ENCODE data around the gene RDM1. TPM values are rescaled to one million over a fixed set of nuclear protein-coding genes. Genes with fewer than 3 reads are reported as not detected.

The RDM1 gene
- polyA plus RNA-seq, 2 of the 4 experiments (the other 2 are of a cell fraction), result 4.3 to 4.6 TPM

GRCh38 chr17:35918665-35919064, 11.9 kb downstream of the RDM1 start:
- TF ChIP-seq HDAC2 (IDR thresholded peaks at IDR 0.05), result no peak
- TF ChIP-seq NPAS2 (CRISPR knock-in tag; IDR thresholded peaks at IDR 0.05; ENCODE audit: borderline replicate concordance), result no peak
- no peak for TF ChIP-seq FOSL2 (IDR thresholded peaks at IDR 0.05)
- no peak for TF ChIP-seq FOSL2 (CRISPR knock-in tag; IDR thresholded peaks at IDR 0.05)
- TF ChIP-seq BCL3 (IDR thresholded peaks at IDR 0.05), result no peak
- TF ChIP-seq MAZ (IDR thresholded peaks at IDR 0.05; ENCODE audit: borderline replicate concordance, low read depth, low read length), result no peak
- TF ChIP-seq CBX2 (IDR thresholded peaks at IDR 0.05; ENCODE audit: borderline replicate concordance, low read depth), result no peak
- TF ChIP-seq HES2 (IDR thresholded peaks at IDR 0.05), result no peak
- no peak for TF ChIP-seq KDM1A (IDR thresholded peaks at IDR 0.05; ENCODE audit: low read depth)
- no peak for TF ChIP-seq HOXB13 (CRISPR knock-in tag; IDR thresholded peaks at IDR 0.05; ENCODE audit: low read depth)
- TF ChIP-seq HOXA7 (CRISPR knock-in tag; IDR thresholded peaks at IDR 0.05), result no peak
- TF ChIP-seq HOXB5 (CRISPR knock-in tag; IDR thresholded peaks at IDR 0.05), result no peak
- TF ChIP-seq EHMT2 (IDR thresholded peaks at IDR 0.05; ENCODE audit: low read depth), result no peak
- TF ChIP-seq RNF2 (IDR thresholded peaks at IDR 0.05; ENCODE audit: borderline replicate concordance, low read depth), result no peak
- 75% methylated on average over 3 of the region's 3 CpGs for WGBS (ENCODE audit: missing lambda C conversion rate)
- Histone ChIP-seq H3K4me1 (no peaks in the 10 kb centered on the region), H3K4me2 (no peak overlapping the region), H3K27ac (no peak overlapping the region), H3K9me3 (0 out of 3 replicates have a peak, but pooled peaks cover 3% of the 10 kb centered on the region), H3K4me3 (no peak overlapping the region)
- no peak for DNase-seq (ENCODE audit: low read depth in 1 of 2, low spot score in 1 of 2)
- POLR2A ChIA-PET, result no interaction called here
- ATAC-seq, result no peak
- CTCF ChIA-PET, result interaction anchor here (1.1 to 1.5 kb wide), 4 partner anchors 9 to 230 kb away, joined by 3 to 7 read pairs (median 3); no protein-coding TSS in a partner anchor
- no peak for FAIRE-seq

- no peak for FAIRE-seq
- TF ChIP-seq BHLHE40 (IDR thresholded peaks at IDR 0.05; ENCODE audit: low read depth, low read length) (no peak), HDAC2 (IDR thresholded peaks at IDR 0.05) (no peak), GATA3 (IDR thresholded peaks at IDR 0.05; ENCODE audit: borderline replicate concordance) (no peak), HOXA7 (CRISPR knock-in tag; IDR thresholded peaks at IDR 0.05) (no peak), TP53 (CRISPR knock-in tag; IDR thresholded peaks at IDR 0.05) (no peak), USF2 (IDR thresholded peaks at IDR 0.05) (no peak), HEYL (CRISPR knock-in tag; IDR thresholded peaks at IDR 0.05) (no peak), PHF8 (IDR thresholded peaks at IDR 0.05; ENCODE audit: borderline replicate concordance, low read depth) (no peak), JUNB (IDR thresholded peaks at IDR 0.05) (no peak), REST (IDR thresholded peaks at IDR 0.05) (no peak), MAX (IDR thresholded peaks at IDR 0.05) (no peak), MAZ (IDR thresholded peaks at IDR 0.05; ENCODE audit: borderline replicate concordance, low read depth, low read length) (no peak), FOSL2 (IDR thresholded peaks at IDR 0.05) (no peak), FOSL2 (CRISPR knock-in tag; IDR thresholded peaks at IDR 0.05) (no peak), ATOH8 (CRISPR knock-in tag; IDR thresholded peaks at IDR 0.05; ENCODE audit: low read depth) (no peak), RARB (CRISPR knock-in tag; IDR thresholded peaks at IDR 0.05) (no peak), KDM5A (IDR thresholded peaks at IDR 0.05) (no peak), RNF2 (IDR thresholded peaks at IDR 0.05; ENCODE audit: borderline replicate concordance, low read depth) (no peak), POLR2A (IDR thresholded peaks at IDR 0.05; ENCODE audit: low read length) (no peak)
- no peak for ATAC-seq
- no peak overlapping the region for H3K4me3 ChIP-seq
- H3K27ac ChIP-seq, result no peak overlapping the region
- DNase-seq (ENCODE audit: low read depth in 1 of 2, low spot score in 1 of 2), result no peak
- WGBS (ENCODE audit: missing lambda C conversion rate), result 90% methylated on average over 28 of the region's 29 CpGs
- no peak overlapping the region for H3K4me2 ChIP-seq
- H3K9me3 ChIP-seq, result 0 out of 3 replicates have a peak, but pooled peaks cover 3% of the 10 kb centered on the region
- no peaks in the 10 kb centered on the region for H3K4me1 ChIP-seq
- ChIA-PET POLR2A (no interaction called here), CTCF (interaction anchor here (0.8 to 1.5 kb wide), 3 partner anchors 8 to 231 kb away, joined by 3 to 5 read pairs (median 3); no protein-coding TSS in a partner anchor)
These were observed 12.9 kb downstream of the RDM1 start for GRCh38 chr17:35917519-35918213.

All from A549 (cell line).